HEK293 (cell line): ENCODE data around the gene DCLRE1C.

Source experiments
- CTCF ChIA-PET: fragments of 350-600 bp; formaldehyde crosslinking; extraction: SDS; loops from one replicate; lab custom pipeline; 2021; ENCODE audit warnings: antibody characterized with exemption; lab: Yijun Ruan, JAX
- POLR2A ChIA-PET: fragments of 300-600 bp; formaldehyde crosslinking; extraction: SDS; loops from one replicate; lab custom pipeline; 2020; ENCODE audit warnings: antibody characterized with exemption, inconsistent platforms; lab: Yijun Ruan, JAX
- H3K27ac ChIP-seq: fragments of 200-500 bp; sonication (Bioruptor generic); 2 replicates; pipeline ENCODE4 v1.5.1; 2014; ENCODE audit warnings: low read depth, low read length, control low read depth, inconsistent platforms; ENCODE audit errors: extremely low read depth
- H3K36me3 ChIP-seq, 2 experiments: fragments of 200-500 bp in 1 of 2; sonication (Bioruptor generic) in 1 of 2; 1 replicate in 1 of 2; 2 replicates in 1 of 2; pipeline ENCODE4 v1.5.1; 2014 to 2017; ENCODE audit warnings: inconsistent platforms in 2 of 2, low read length in 2 of 2; ENCODE audit not compliant: control insufficient read depth in 2 of 2, insufficient read depth in 1 of 2
- H3K4me1 ChIP-seq: fragments of 200-500 bp; sonication (Bioruptor generic); 2 replicates; pipeline ENCODE4 v1.5.1; 2014; ENCODE audit warnings: mild to moderate bottlenecking, low read length, inconsistent platforms; ENCODE audit not compliant: control insufficient read depth, insufficient read depth
- H3K4me3 ChIP-seq: 2 replicates; pipeline ENCODE4 v1.5.1; 2011; ENCODE audit warnings: low read depth, mild to moderate bottlenecking, control low read depth, low read length, moderate library complexity
- H3K9me3 ChIP-seq: fragments of 200-500 bp; sonication (Bioruptor generic); 2 replicates; pipeline ENCODE4 v1.5.1; 2014; ENCODE audit warnings: low read depth, low read length, inconsistent platforms; ENCODE audit not compliant: control insufficient read depth, insufficient read depth
- HOXD13 ChIP-seq: sonication (generic); formaldehyde crosslinking; IDR thresholded peaks from 2 replicates; pipeline ENCODE4 v1.8.0; 2022; ENCODE audit warnings: missing genetic modification reagents, borderline replicate concordance
- KLF1 ChIP-seq: fragments of 450-650 bp; formaldehyde crosslinking; IDR thresholded peaks from 2 replicates; pipeline ENCODE4 v1.5.1; 2016; ENCODE audit warnings: missing biosample characterization, missing genetic modification characterization
- SCRT1 ChIP-seq: fragments of 450-650 bp; formaldehyde crosslinking; IDR thresholded peaks from 2 replicates; pipeline ENCODE4 v1.5.1; 2016; ENCODE audit warnings: missing biosample characterization, missing genetic modification characterization, borderline replicate concordance
- SP3 ChIP-seq: fragments of 450-650 bp; formaldehyde crosslinking; IDR thresholded peaks from 2 replicates; pipeline ENCODE4 v1.5.1; 2016; ENCODE audit warnings: missing biosample characterization, missing genetic modification characterization
- WT1 ChIP-seq: fragments of 450-650 bp; formaldehyde crosslinking; IDR thresholded peaks from 2 replicates; pipeline ENCODE4 v1.5.1; 2016; ENCODE audit warnings: missing biosample characterization, missing genetic modification characterization
- ZBTB11 ChIP-seq: fragments of 450-650 bp; formaldehyde crosslinking; conservative IDR thresholded peaks from 2 replicates; pipeline ENCODE4 v1.5.1; 2016; ENCODE audit warnings: low read depth, missing biosample characterization, missing genetic modification characterization
- ZBTB8A ChIP-seq: fragments of 450-650 bp; formaldehyde crosslinking; IDR thresholded peaks from 2 replicates; pipeline ENCODE4 v1.5.1; 2016; ENCODE audit warnings: missing biosample characterization, missing genetic modification characterization
- ZFP37 ChIP-seq: fragments of 450-650 bp; formaldehyde crosslinking; IDR thresholded peaks from 2 replicates; pipeline ENCODE4 v1.5.1; 2016; ENCODE audit warnings: missing biosample characterization, missing genetic modification characterization
- ZFP41 ChIP-seq: fragments of 450-650 bp; formaldehyde crosslinking; IDR thresholded peaks from 2 replicates; pipeline ENCODE4 v1.5.1; 2016; ENCODE audit warnings: missing biosample characterization, missing genetic modification characterization, borderline replicate concordance
- ZNF174 ChIP-seq: fragments of 450-650 bp; formaldehyde crosslinking; IDR thresholded peaks from 2 replicates; pipeline ENCODE4 v1.5.0; 2017; ENCODE audit warnings: missing biosample characterization, mild to moderate bottlenecking, missing genetic modification characterization
- ZNF292 ChIP-seq: fragments of 450-650 bp; formaldehyde crosslinking; IDR thresholded peaks from 2 replicates; pipeline ENCODE4 v1.5.1; 2016; ENCODE audit warnings: low read depth, missing biosample characterization, missing genetic modification characterization, borderline replicate concordance
- ZNF341 ChIP-seq: fragments of 450-650 bp; formaldehyde crosslinking; IDR thresholded peaks from 2 replicates; pipeline ENCODE4; 2016; ENCODE audit warnings: low read depth, missing biosample characterization, missing genetic modification characterization
- ZNF423 ChIP-seq: fragments of 450-650 bp; formaldehyde crosslinking; IDR thresholded peaks from 2 replicates; pipeline ENCODE4 v1.5.1; 2016; ENCODE audit warnings: missing biosample characterization, missing genetic modification characterization
- ZNF518A ChIP-seq: fragments of 450-650 bp; formaldehyde crosslinking; conservative IDR thresholded peaks from 2 replicates; pipeline ENCODE4 v1.5.1; 2016; ENCODE audit warnings: low read depth, missing biosample characterization, missing genetic modification characterization
- ZNF561 ChIP-seq: fragments of 450-650 bp; IDR thresholded peaks from 2 replicates; pipeline ENCODE4 v1.5.1; 2018; ENCODE audit warnings: missing biosample characterization, missing genetic modification characterization, borderline replicate concordance
- ZNF596 ChIP-seq: fragments of 450-650 bp; IDR thresholded peaks from 2 replicates; pipeline ENCODE4 v1.5.0; 2018; ENCODE audit warnings: missing biosample characterization, mild to moderate bottlenecking, missing genetic modification characterization, moderate library complexity
- ZNF704 ChIP-seq: fragments of 450-650 bp; formaldehyde crosslinking; IDR thresholded peaks from 2 replicates; pipeline ENCODE4 v1.5.1; 2016; ENCODE audit warnings: missing biosample characterization, missing genetic modification characterization
- ZNF747 ChIP-seq: fragments of 450-650 bp; formaldehyde crosslinking; IDR thresholded peaks from 2 replicates; pipeline ENCODE4 v1.5.1; 2016; ENCODE audit warnings: missing biosample characterization, missing genetic modification characterization
- ZSCAN5A ChIP-seq: fragments of 450-650 bp; formaldehyde crosslinking; IDR thresholded peaks from 2 replicates; pipeline ENCODE4 v1.5.1; 2016; ENCODE audit warnings: missing biosample characterization, missing genetic modification characterization

DCLRE1C gene

GRCh38 chr10:14855453-14855852 is 98.4 kb downstream of the DCLRE1C start (continued):
- TF ChIP-seq ZNF518A (tag by site-specific recombination): no peak
- no peak for TF ChIP-seq ZNF561 (tag by site-specific recombination)
- no peak for TF ChIP-seq ZNF596 (tag by site-specific recombination)

GRCh38 chr10:14852236-14852635 is 101.7 kb downstream of the DCLRE1C start:
- H3K4me1 ChIP-seq: no peaks in the 10 kb centered on the region
- no peak overlapping the region for H3K27ac ChIP-seq
- H3K36me3 ChIP-seq: peaks cover 45 to 63% of the 10 kb centered on the region in 2 experiments
- TF ChIP-seq ZNF292 (tag by site-specific recombination): no peak
- TF ChIP-seq ZNF341 (tag by site-specific recombination): no peak
- no peak for TF ChIP-seq ZBTB11
- no peak for TF ChIP-seq ZSCAN5A (tag by site-specific recombination)
- no peak for TF ChIP-seq HOXD13 (CRISPR knock-in tag)
- TF ChIP-seq ZFP41: no peak
- no peak for TF ChIP-seq ZBTB8A (tag by site-specific recombination)
- TF ChIP-seq ZNF423: no peak
- TF ChIP-seq ZNF174 (tag by site-specific recombination): no peak
- no peak for TF ChIP-seq SCRT1 (tag by site-specific recombination)
- TF ChIP-seq WT1 (tag by site-specific recombination): no peak
- no peak for TF ChIP-seq ZNF704
- TF ChIP-seq ZNF747 (tag by site-specific recombination): no peak
- TF ChIP-seq KLF1: no peak
- no peak for TF ChIP-seq ZFP37 (tag by site-specific recombination)
- no peak for TF ChIP-seq SP3 (tag by site-specific recombination)
- TF ChIP-seq, all 188 proteins: peak for 0
- ChIA-PET POLR2A (interaction anchor here (1.4 kb wide), 1 partner anchor 15 kb away, joined by 5 read pairs; the partner anchor contains the start of genes CDNF, HSPA14 and MSANTD7), CTCF (interaction anchor here (0.6 to 1.0 kb wide), 2 partner anchors 119 to 1065 kb away, joined by 3 to 6 read pairs; no protein-coding TSS in a partner anchor)
- H3K9me3 ChIP-seq: no peaks in the 10 kb centered on the region
- no peak overlapping the region for H3K4me3 ChIP-seq
